Vagina (tissue), 2 donors: Measurements from ENCODE around the gene ATPAF2. TPM values are rescaled to one million over a fixed set of nuclear protein-coding genes. Genes with fewer than 3 reads are reported as not detected.

ENCODE experiments used
- DNase-seq, 2 donors: peaks; one replicate each; pipeline ENCODE4 v3.0.0-alpha.2; 2017; ENCODE audit errors: extremely low spot score in 2 of 2
- H3K27ac ChIP-seq: fragments of 200-600 bp; sonication (generic); one replicate; pipeline ENCODE4 v1.5.1; 2019
- H3K27me3 ChIP-seq: fragments of 200-600 bp; sonication (generic); one replicate; pipeline ENCODE4 v1.5.1; 2019
- H3K36me3 ChIP-seq, 2 donors: fragments of 200-600 bp; sonication (generic); one replicate each; pipeline ENCODE4 v1.5.1; 2017 to 2019
- H3K4me1 ChIP-seq: fragments of 200-600 bp; sonication (generic); one replicate; pipeline ENCODE4 v1.5.1; 2019
- H3K4me3 ChIP-seq, 2 donors: fragments of 200-600 bp; sonication (generic); 1 replicate in 1 of 2; 2 replicates in 1 of 2; pipeline ENCODE4 v1.5.1; 2016 to 2019
- H3K9me3 ChIP-seq: fragments of 200-600 bp; sonication (generic); one replicate; pipeline ENCODE4 v1.5.1; 2019
- CTCF ChIP-seq, 3 experiments: fragments of 450-650 bp in 2 of 3; fragments of 200-600 bp in 1 of 3; sonication (generic) in 1 of 3; IDR thresholded peaks; one replicate each; pipeline ENCODE4 v1.5.1; 2017 to 2019; ENCODE audit warnings: antibody characterized with exemption in 3 of 3, mild to moderate bottlenecking in 2 of 3, moderate library complexity in 2 of 3
- POLR2A ChIP-seq, 2 donors: fragments of 450-650 bp; IDR thresholded peaks; one replicate each; pipeline ENCODE4 v1.6.1; 2017; ENCODE audit warnings: antibody characterized with exemption in 2 of 2, mild to moderate bottlenecking in 2 of 2, moderate library complexity in 2 of 2
- POLR2AphosphoS5 ChIP-seq, 2 donors: sonication (generic); formaldehyde crosslinking; IDR thresholded peaks; one replicate each; pipeline ENCODE4 v1.9.0; 2017; ENCODE audit warnings: antibody characterized with exemption in 2 of 2, mild to moderate bottlenecking in 2 of 2, low read depth in 1 of 2; ENCODE audit not compliant: insufficient read depth in 1 of 2
- intact Hi-C: fragments of 100-400 bp; cut with DNase I; formaldehyde crosslinking; loops from one replicate; pipeline ENCODE4 v1.15.1; 2023
- total RNA-seq: library from RNA; depleted of rRNA; stranded (reverse); fragments of >200 nt; gene quantifications from one replicate; pipeline ENCODE4 v1.2.3, GENCODE V29; 2016

Gene ATPAF2
- total RNA-seq, 1 donor from 2014 or later: 15.5 TPM

GRCh38 chr17:17985153-17985552 is 53.8 kb downstream of the ATPAF2 start:
- Histone ChIP-seq H3K27ac (no peak overlapping the region), H3K4me1 (no peaks in the 10 kb centered on the region), H3K27me3 (no peaks in the 10 kb centered on the region), H3K36me3 (no peaks in the 10 kb centered on the region), H3K4me3 (no peak overlapping the region), H3K9me3 (no peaks in the 10 kb centered on the region)
- TF ChIP-seq POLR2A (IDR thresholded peaks at IDR 0.05): no peak
- no peak for TF ChIP-seq POLR2AphosphoS5 (IDR thresholded peaks at IDR 0.05; ENCODE audit: insufficient read depth in 1 of 2, low read depth in 1 of 2)
- TF ChIP-seq CTCF (IDR thresholded peaks at IDR 0.05): no peak
- intact Hi-C loops: no loop called here
- DNase-seq: no peak

GRCh38 chr17:17983776-17984175 is 55.2 kb downstream of the ATPAF2 start:
- Histone ChIP-seq H3K4me1 (peaks cover 6% of the 10 kb centered on the region), H3K27me3 (no peaks in the 10 kb centered on the region), H3K4me3 (no peak overlapping the region), H3K36me3 (no peaks in the 10 kb centered on the region), H3K27ac (peak overlapping the region; percentile 39), H3K9me3 (no peaks in the 10 kb centered on the region)
- TF ChIP-seq POLR2AphosphoS5 (IDR thresholded peaks at IDR 0.05; ENCODE audit: insufficient read depth in 1 of 2, low read depth in 1 of 2): no peak
- no peak for TF ChIP-seq CTCF (IDR thresholded peaks at IDR 0.05)
- TF ChIP-seq POLR2A (IDR thresholded peaks at IDR 0.05): no peak
- no peak for DNase-seq
- intact Hi-C loops: no loop called here

- Histone ChIP-seq H3K9me3 (no peaks in the 10 kb centered on the region), H3K27ac (peak overlapping the region; percentile 57), H3K4me1 (peaks cover 7% of the 10 kb centered on the region), H3K36me3 (no peaks in the 10 kb centered on the region), H3K4me3 (no peak overlapping the region), H3K27me3 (no peaks in the 10 kb centered on the region)
- TF ChIP-seq CTCF (IDR thresholded peaks at IDR 0.05): no peak
- TF ChIP-seq POLR2AphosphoS5 (IDR thresholded peaks at IDR 0.05; ENCODE audit: insufficient read depth in 1 of 2, low read depth in 1 of 2): no peak
- no peak for TF ChIP-seq POLR2A (IDR thresholded peaks at IDR 0.05)
- intact Hi-C loops: no loop called here
- DNase-seq: no peak
Measured at GRCh38 chr17:17983376-17983775, 55.6 kb downstream of the ATPAF2 start.

GRCh38 chr17:17982801-17983200 is 56.2 kb downstream of the ATPAF2 start:
- H3K36me3 ChIP-seq: no peaks in the 10 kb centered on the region
- peak overlapping the region; percentile 57 for H3K27ac ChIP-seq
- no peak overlapping the region for H3K4me3 ChIP-seq
- intact Hi-C loops: no loop called here
- no peaks in the 10 kb centered on the region for H3K9me3 ChIP-seq
- no peaks in the 10 kb centered on the region for H3K27me3 ChIP-seq
- no peak for DNase-seq
- TF ChIP-seq POLR2AphosphoS5 (IDR thresholded peaks at IDR 0.05; ENCODE audit: insufficient read depth in 1 of 2, low read depth in 1 of 2) (no peak), CTCF (IDR thresholded peaks at IDR 0.05) (no peak), POLR2A (IDR thresholded peaks at IDR 0.05) (no peak)
- H3K4me1 ChIP-seq: peaks cover 7% of the 10 kb centered on the region

GRCh38 chr17:17981330-17981729 is 57.6 kb downstream of the ATPAF2 start:
- no peak overlapping the region for H3K4me3 ChIP-seq
- no peak overlapping the region for H3K27ac ChIP-seq
- no peaks in the 10 kb centered on the region for H3K9me3 ChIP-seq
- no peak for DNase-seq
- intact Hi-C loops: no loop called here
- no peaks in the 10 kb centered on the region for H3K36me3 ChIP-seq
- TF ChIP-seq POLR2A (IDR thresholded peaks at IDR 0.05) (no peak), CTCF (IDR thresholded peaks at IDR 0.05) (no peak), POLR2AphosphoS5 (IDR thresholded peaks at IDR 0.05; ENCODE audit: insufficient read depth in 1 of 2, low read depth in 1 of 2) (no peak)
- H3K27me3 ChIP-seq: no peaks in the 10 kb centered on the region
- H3K4me1 ChIP-seq: peaks cover 7% of the 10 kb centered on the region
